Large intestine (tissue), 3 donors: ENCODE data around the gene CGB2. TPM values are rescaled to one million over a fixed set of nuclear protein-coding genes. Genes with fewer than 3 reads are reported as not detected.
"Not testable (repeated sequence)": the region's sequence is repeated elsewhere in the genome, so short reads cannot be mapped to it uniquely, and the experiment has no call there.

Source experiments
- DNase-seq, 2 donors: peaks; one replicate each; pipeline versions ENCODE4 v3.0.0 to v3.0.0-alpha.2; 2013
- H3K27ac ChIP-seq: one replicate; pipeline ENCODE4 v1.5.1; 2013; ENCODE audit warnings: low read length
- H3K27me3 ChIP-seq: 2 replicates; pipeline ENCODE4 v1.6.1; 2013; ENCODE audit warnings: low read length; ENCODE audit not compliant: control insufficient read depth, insufficient read depth
- H3K36me3 ChIP-seq: 2 replicates; pipeline ENCODE4 v1.6.1; 2013; ENCODE audit warnings: low read length; ENCODE audit not compliant: control insufficient read depth, insufficient read depth
- H3K4me1 ChIP-seq: one replicate; pipeline ENCODE4 v1.6.1; 2013; ENCODE audit warnings: low read length; ENCODE audit not compliant: control insufficient read depth, insufficient read depth
- H3K4me3 ChIP-seq: one replicate; pipeline ENCODE4 v1.5.1; 2013; ENCODE audit warnings: low read length
- H3K9me3 ChIP-seq: one replicate; pipeline ENCODE4 v1.6.1; 2013; ENCODE audit warnings: mild to moderate bottlenecking, low read depth, low read length, moderate library complexity; ENCODE audit not compliant: control insufficient read depth
- WGBS: methylation state at CpG from one replicate; pipeline ENCODE4 v1.1.5; 2013; ENCODE audit warnings: low lambda C conversion rate; ENCODE audit not compliant: insufficient coverage; 5-methylcytosine and 5-hydroxymethylcytosine counted together
- polyA plus RNA-seq: library from polyadenylated mRNA; unstranded; fragments of 120-200 nt; gene quantifications from one replicate; pipeline ENCODE4 v1.2.1, GENCODE V29; 2013

Gene CGB2
- polyA plus RNA-seq, 1 donor = not detected

- no peaks in the 10 kb centered on the region for H3K36me3 ChIP-seq
- H3K4me3 ChIP-seq = peak overlapping the region; percentile 35
- peak in 1 of 2 donors; percentile 48 for DNase-seq
- H3K9me3 ChIP-seq = peaks cover 7% of the 10 kb centered on the region
- peaks cover 61% of the 10 kb centered on the region for H3K27me3 ChIP-seq
- WGBS = no CpG with 5 or more reads among the region's 63 CpGs
- H3K4me1 ChIP-seq = peaks cover 15% of the 10 kb centered on the region
- H3K27ac ChIP-seq = no peak overlapping the region
Observed at GRCh38 chr19:49056101-49056901, 24.6 kb downstream of the CGB2 start.

GRCh38 chr19:49056902-49057596 lies 25.4 kb downstream of the CGB2 start:
- Histone ChIP-seq H3K27me3 (peaks cover 69% of the 10 kb centered on the region), H3K4me1 (peaks cover 15% of the 10 kb centered on the region), H3K9me3 (peaks cover 11% of the 10 kb centered on the region)
- not testable (repeated sequence) for DNase-seq, H3K36me3 ChIP-seq, H3K27ac ChIP-seq, H3K4me3 ChIP-seq
- WGBS = no CpG with 5 or more reads among the region's 34 CpGs

GRCh38 chr19:49057636-49058234 lies 26.0 kb downstream of the CGB2 start, which contains the start of gene CGB7:
TSS of gene CGB7 (minus strand) at chr19:49057749. CDS start at chr19:49055375, 2,374 bp downstream.
- DNase-seq = peak in 1 of 2 donors; percentile 44
- Histone ChIP-seq H3K4me1 (peaks cover 15% of the 10 kb centered on the region), H3K27me3 (peaks cover 73% of the 10 kb centered on the region), H3K9me3 (peaks cover 11% of the 10 kb centered on the region), H3K27ac (no peak within 1 kb of the TSS), H3K4me3 (peak within 1 kb of the TSS; percentile 35), H3K36me3 (no peaks in the 10 kb centered on the region)
- WGBS = no CpG with 5 or more reads among the region's 38 CpGs

GRCh38 chr19:49058562-49058961 lies 26.9 kb downstream of the CGB2 start:
- peaks cover 80% of the 10 kb centered on the region for H3K27me3 ChIP-seq
- no peak overlapping the region for H3K4me3 ChIP-seq
- H3K27ac ChIP-seq = no peak overlapping the region
- DNase-seq = no peak
- H3K36me3 ChIP-seq = no peaks in the 10 kb centered on the region
- peaks cover 11% of the 10 kb centered on the region for H3K9me3 ChIP-seq
- WGBS = no CpG with 5 or more reads among the region's 10 CpGs
- peaks cover 15% of the 10 kb centered on the region for H3K4me1 ChIP-seq

GRCh38 chr19:49059053-49059452 lies 27.4 kb downstream of the CGB2 start:
- WGBS = 58% methylated on average over 3 of the region's 9 CpGs
- Histone ChIP-seq H3K4me3 (no peak overlapping the region), H3K27ac (no peak overlapping the region), H3K36me3 (no peaks in the 10 kb centered on the region), H3K9me3 (peaks cover 11% of the 10 kb centered on the region), H3K4me1 (peaks cover 15% of the 10 kb centered on the region), H3K27me3 (peaks cover 85% of the 10 kb centered on the region)
- DNase-seq = no peak

- no peaks in the 10 kb centered on the region for H3K36me3 ChIP-seq
- peaks cover 13% of the 10 kb centered on the region for H3K4me1 ChIP-seq
- H3K4me3 ChIP-seq = no peak overlapping the region
- no peak overlapping the region for H3K27ac ChIP-seq
- no CpG with 5 or more reads among the region's 2 CpGs for WGBS
- no peak for DNase-seq
- H3K9me3 ChIP-seq = peaks cover 11% of the 10 kb centered on the region
- peaks cover 90% of the 10 kb centered on the region for H3K27me3 ChIP-seq
Observed at GRCh38 chr19:49061000-49061399, 29.3 kb downstream of the CGB2 start.

GRCh38 chr19:49061445-49061844 lies 29.8 kb downstream of the CGB2 start:
- peaks cover 90% of the 10 kb centered on the region for H3K27me3 ChIP-seq
- WGBS = no CpG with 5 or more reads among the region's 25 CpGs

GRCh38 chr19:49064029-49064629 lies 32.4 kb downstream of the CGB2 start:
- no peaks in the 10 kb centered on the region for H3K4me1 ChIP-seq
- peaks cover 80% of the 10 kb centered on the region for H3K27me3 ChIP-seq
- no peaks in the 10 kb centered on the region for H3K36me3 ChIP-seq
- H3K27ac ChIP-seq = no peak overlapping the region
- H3K4me3 ChIP-seq = no peak overlapping the region
- WGBS = no CpG with 5 or more reads among the region's 10 CpGs
- peaks cover 5% of the 10 kb centered on the region for H3K9me3 ChIP-seq
- DNase-seq = no peak

More at GRCh38 chr19:49061445-49061844, 29.8 kb downstream of the CGB2 start:
- Histone ChIP-seq H3K36me3 (no peaks in the 10 kb centered on the region), H3K27ac (no peak overlapping the region), H3K9me3 (peaks cover 11% of the 10 kb centered on the region), H3K4me3 (no peak overlapping the region), H3K4me1 (peaks cover 9% of the 10 kb centered on the region)
- no peak for DNase-seq

GRCh38 chr19:49064768-49065611 lies 33.3 kb downstream of the CGB2 start, which contains the start of gene NTF4:
TSS of gene NTF4 (minus strand) at chr19:49064818. CDS start at chr19:49061997, 2,821 bp downstream.
- Histone ChIP-seq H3K4me3 (no peak within 1 kb of the TSS), H3K27me3 (peaks cover 81% of the 10 kb centered on the region), H3K9me3 (peaks cover 5% of the 10 kb centered on the region), H3K27ac (no peak within 1 kb of the TSS), H3K4me1 (no peaks in the 10 kb centered on the region), H3K36me3 (no peaks in the 10 kb centered on the region)
- no peak for DNase-seq
- no CpG with 5 or more reads among the region's 53 CpGs for WGBS
